Measurements from ENCODE around the gene CABLES2. TPM values are rescaled to one million over a fixed set of nuclear protein-coding genes. Genes with fewer than 3 reads are reported as not detected.

The CABLES2 gene
- total and polyA plus RNA-seq, 3 experiments from 2014 or later: 3.2 to 9.2 (median 8.6) TPM

- no peaks in the 10 kb centered on the region for H3K36me3 ChIP-seq (ENCODE audit: insufficient read depth, low read length)
- Mint-ChIP-seq H3K4me1 (no peaks in the 10 kb centered on the region), H3K36me3 (no peaks in the 10 kb centered on the region), H3K27ac (no peak overlapping the region), H3K4me3 (no peak overlapping the region), H3K27me3 (peaks cover 8 to 32% of the 10 kb centered on the region in 2 donors), H3K9me3 (no peaks in the 10 kb centered on the region)
- no peaks in the 10 kb centered on the region for H3K4me1 ChIP-seq (ENCODE audit: insufficient read depth, low read length)
- no peak for DNase-seq
- H3K4me3 ChIP-seq (ENCODE audit: low read length): no peak overlapping the region
- ChIA-PET CTCF (no interaction called here), POLR2A (no interaction called here)
- H3K27ac ChIP-seq (ENCODE audit: low read depth, low read length): no peak overlapping the region
- H3K9me3 ChIP-seq (ENCODE audit: low read length): no peaks in the 10 kb centered on the region
- H3K27me3 ChIP-seq (ENCODE audit: insufficient read depth, low read length, poor library complexity, severe bottlenecking): no peaks in the 10 kb centered on the region
Observed at GRCh38 chr20:62441987-62442539, 35.0 kb upstream of the CABLES2 start.

GRCh38 chr20:62439218-62439617 lies 32.1 kb upstream of the CABLES2 start:
- no peak for DNase-seq
- Histone ChIP-seq H3K4me1 (ENCODE audit: insufficient read depth, low read length) (no peaks in the 10 kb centered on the region), H3K4me3 (ENCODE audit: low read length) (no peak overlapping the region), H3K27me3 (ENCODE audit: insufficient read depth, low read length, poor library complexity, severe bottlenecking) (no peaks in the 10 kb centered on the region), H3K27ac (ENCODE audit: low read depth, low read length) (no peak overlapping the region), H3K36me3 (ENCODE audit: insufficient read depth, low read length) (no peaks in the 10 kb centered on the region), H3K9me3 (ENCODE audit: low read length) (no peaks in the 10 kb centered on the region)
- peaks cover 14 to 45% of the 10 kb centered on the region in 2 donors for H3K27me3 Mint-ChIP-seq
- no peaks in the 10 kb centered on the region for H3K4me1 Mint-ChIP-seq
- H3K36me3 Mint-ChIP-seq: no peaks in the 10 kb centered on the region
- no peaks in the 10 kb centered on the region for H3K9me3 Mint-ChIP-seq
- no peak overlapping the region for H3K27ac Mint-ChIP-seq
- no peak overlapping the region for H3K4me3 Mint-ChIP-seq
- POLR2A ChIA-PET: no interaction called here
- CTCF ChIA-PET: no interaction called here

GRCh38 chr20:62437927-62438326 lies 30.8 kb upstream of the CABLES2 start:
- H3K4me3 ChIP-seq (ENCODE audit: low read length): no peak overlapping the region
- H3K9me3 Mint-ChIP-seq: no peaks in the 10 kb centered on the region
- no peaks in the 10 kb centered on the region for H3K36me3 ChIP-seq (ENCODE audit: insufficient read depth, low read length)
- no peak overlapping the region for H3K4me3 Mint-ChIP-seq
- peaks cover 18 to 46% of the 10 kb centered on the region in 2 donors for H3K27me3 Mint-ChIP-seq
- no peak overlapping the region for H3K27ac Mint-ChIP-seq
- no peaks in the 10 kb centered on the region for H3K27me3 ChIP-seq (ENCODE audit: insufficient read depth, low read length, poor library complexity, severe bottlenecking)
- no peaks in the 10 kb centered on the region for H3K4me1 ChIP-seq (ENCODE audit: insufficient read depth, low read length)
- DNase-seq: no peak
- no peak overlapping the region for H3K27ac ChIP-seq (ENCODE audit: low read depth, low read length)
- CTCF ChIA-PET: no interaction called here
- no peaks in the 10 kb centered on the region for H3K9me3 ChIP-seq (ENCODE audit: low read length)
- no peaks in the 10 kb centered on the region for H3K36me3 Mint-ChIP-seq
- POLR2A ChIA-PET: no interaction called here
- H3K4me1 Mint-ChIP-seq: no peaks in the 10 kb centered on the region

GRCh38 chr20:62437496-62437895 lies 30.4 kb upstream of the CABLES2 start:
- peaks cover 2% of the 10 kb centered on the region for H3K27me3 ChIP-seq (ENCODE audit: insufficient read depth, low read length, poor library complexity, severe bottlenecking)

GRCh38 chr20:62436692-62437091 lies 29.6 kb upstream of the CABLES2 start:
- CTCF ChIA-PET: no interaction called here
- Mint-ChIP-seq H3K27me3 (peaks cover 20 to 50% of the 10 kb centered on the region in 2 donors), H3K9me3 (no peaks in the 10 kb centered on the region), H3K4me1 (no peaks in the 10 kb centered on the region), H3K36me3 (no peaks in the 10 kb centered on the region), H3K27ac (no peak overlapping the region), H3K4me3 (no peak overlapping the region)
- Histone ChIP-seq H3K27me3 (ENCODE audit: insufficient read depth, low read length, poor library complexity, severe bottlenecking) (peaks cover 4% of the 10 kb centered on the region), H3K36me3 (ENCODE audit: insufficient read depth, low read length) (no peaks in the 10 kb centered on the region), H3K27ac (ENCODE audit: low read depth, low read length) (no peak overlapping the region), H3K4me1 (ENCODE audit: insufficient read depth, low read length) (no peaks in the 10 kb centered on the region), H3K4me3 (ENCODE audit: low read length) (no peak overlapping the region), H3K9me3 (ENCODE audit: low read length) (no peaks in the 10 kb centered on the region)
- no peak for DNase-seq
- POLR2A ChIA-PET: no interaction called here

More at GRCh38 chr20:62437496-62437895, 30.4 kb upstream of the CABLES2 start:
- H3K27ac ChIP-seq (ENCODE audit: low read depth, low read length): no peak overlapping the region
- Mint-ChIP-seq H3K9me3 (no peaks in the 10 kb centered on the region), H3K4me3 (no peak overlapping the region), H3K27me3 (peaks cover 18 to 46% of the 10 kb centered on the region in 2 donors), H3K4me1 (no peaks in the 10 kb centered on the region), H3K36me3 (no peaks in the 10 kb centered on the region), H3K27ac (no peak overlapping the region)
- ChIA-PET CTCF (no interaction called here), POLR2A (no interaction called here)
- H3K36me3 ChIP-seq (ENCODE audit: insufficient read depth, low read length): no peaks in the 10 kb centered on the region
- no peaks in the 10 kb centered on the region for H3K4me1 ChIP-seq (ENCODE audit: insufficient read depth, low read length)
- no peak overlapping the region for H3K4me3 ChIP-seq (ENCODE audit: low read length)
- no peaks in the 10 kb centered on the region for H3K9me3 ChIP-seq (ENCODE audit: low read length)
- DNase-seq: no peak

GRCh38 chr20:62433658-62434497 lies 26.8 kb upstream of the CABLES2 start:
- no peaks in the 10 kb centered on the region for H3K4me1 Mint-ChIP-seq
- Histone ChIP-seq H3K36me3 (ENCODE audit: insufficient read depth, low read length) (no peaks in the 10 kb centered on the region), H3K27ac (ENCODE audit: low read depth, low read length) (no peak overlapping the region), H3K27me3 (ENCODE audit: insufficient read depth, low read length, poor library complexity, severe bottlenecking) (peaks cover 4% of the 10 kb centered on the region), H3K4me3 (ENCODE audit: low read length) (no peak overlapping the region), H3K4me1 (ENCODE audit: insufficient read depth, low read length) (no peaks in the 10 kb centered on the region), H3K9me3 (ENCODE audit: low read length) (no peaks in the 10 kb centered on the region)
- ChIA-PET CTCF (interaction anchor here (0.6 kb wide), 1 partner anchor 375 kb away, joined by 3 read pairs; no protein-coding TSS in a partner anchor), POLR2A (no interaction called here)
- no peak overlapping the region for H3K27ac Mint-ChIP-seq
- no peaks in the 10 kb centered on the region for H3K9me3 Mint-ChIP-seq
- peaks cover 22 to 50% of the 10 kb centered on the region in 2 donors for H3K27me3 Mint-ChIP-seq
- no peak for DNase-seq
- no peak overlapping the region for H3K4me3 Mint-ChIP-seq
- no peaks in the 10 kb centered on the region for H3K36me3 Mint-ChIP-seq

- H3K4me1 ChIP-seq (ENCODE audit: insufficient read depth, low read length): no peaks in the 10 kb centered on the region
- H3K4me3 Mint-ChIP-seq: no peak overlapping the region
- no peak overlapping the region for H3K27ac ChIP-seq (ENCODE audit: low read depth, low read length)
- POLR2A ChIA-PET: no interaction called here
- peaks cover 4% of the 10 kb centered on the region for H3K27me3 ChIP-seq (ENCODE audit: insufficient read depth, low read length, poor library complexity, severe bottlenecking)
- no peak overlapping the region for H3K4me3 ChIP-seq (ENCODE audit: low read length)
- no peaks in the 10 kb centered on the region for H3K36me3 ChIP-seq (ENCODE audit: insufficient read depth, low read length)
- CTCF ChIA-PET: no interaction called here
- no peaks in the 10 kb centered on the region for H3K9me3 ChIP-seq (ENCODE audit: low read length)
- H3K9me3 Mint-ChIP-seq: no peaks in the 10 kb centered on the region
- DNase-seq: no peak
- no peak overlapping the region for H3K27ac Mint-ChIP-seq
- H3K4me1 Mint-ChIP-seq: no peaks in the 10 kb centered on the region
- no peaks in the 10 kb centered on the region for H3K36me3 Mint-ChIP-seq
- peaks cover 20 to 42% of the 10 kb centered on the region in 2 donors for H3K27me3 Mint-ChIP-seq
Observed at GRCh38 chr20:62430866-62431447, 23.9 kb upstream of the CABLES2 start.

GRCh38 chr20:62430311-62430853 lies 23.3 kb upstream of the CABLES2 start:
- Histone ChIP-seq H3K27me3 (ENCODE audit: insufficient read depth, low read length, poor library complexity, severe bottlenecking) (peaks cover 4% of the 10 kb centered on the region), H3K27ac (ENCODE audit: low read depth, low read length) (no peak overlapping the region), H3K36me3 (ENCODE audit: insufficient read depth, low read length) (no peaks in the 10 kb centered on the region), H3K4me3 (ENCODE audit: low read length) (no peak overlapping the region), H3K4me1 (ENCODE audit: insufficient read depth, low read length) (no peaks in the 10 kb centered on the region), H3K9me3 (ENCODE audit: low read length) (no peaks in the 10 kb centered on the region)
- H3K27me3 Mint-ChIP-seq: peaks cover 20 to 37% of the 10 kb centered on the region in 2 donors
- no peak for DNase-seq
- ChIA-PET POLR2A (no interaction called here), CTCF (no interaction called here)
- no peak overlapping the region for H3K27ac Mint-ChIP-seq
- H3K4me1 Mint-ChIP-seq: no peaks in the 10 kb centered on the region
- no peaks in the 10 kb centered on the region for H3K9me3 Mint-ChIP-seq
- no peaks in the 10 kb centered on the region for H3K36me3 Mint-ChIP-seq
- H3K4me3 Mint-ChIP-seq: no peak overlapping the region
